Common myeloid progenitor, CD34-positive (primary cell): ENCODE measurements around the gene TOM1L1. TPM values are rescaled to one million over a fixed set of nuclear protein-coding genes. Genes with fewer than 3 reads are reported as not detected.

ENCODE experiments used
- CTCF ChIA-PET: fragments of 350-600 bp; sonication (Branson Sonifier 250); formaldehyde crosslinking; loops from one replicate; lab custom pipeline; 2021; ENCODE audit warnings: antibody characterized with exemption; lab: Charles Lee
- POLR2A ChIA-PET: fragments of 350-600 bp; sonication (Branson Sonifier 250); formaldehyde crosslinking; loops from one replicate; lab custom pipeline; 2021; ENCODE audit warnings: antibody characterized with exemption; lab: Charles Lee
- DNase-seq, 3 donors: peaks; one replicate each; pipeline versions ENCODE4 v3.0.0 to v3.0.0-alpha.2; 2013
- H3K27ac ChIP-seq, 2 experiments: 1 replicate in 1 of 2; 2 replicates in 1 of 2; pipeline ENCODE4 v1.7.0; 2013; ENCODE audit warnings: inconsistent platforms in 2 of 2, low read length in 2 of 2, mild to moderate bottlenecking in 2 of 2, low read depth in 1 of 2, moderate library complexity in 1 of 2; ENCODE audit not compliant: severe bottlenecking in 2 of 2, insufficient read depth in 1 of 2, poor library complexity in 1 of 2
- H3K27me3 ChIP-seq, 5 experiments: replicated peaks in 2 of 5; 1 replicate in 3 of 5; 2 replicates in 2 of 5; pipeline versions ENCODE4 v1.6.1 to v1.7.0; 2013; ENCODE audit warnings: low read length in 4 of 5, mild to moderate bottlenecking in 2 of 5, moderate library complexity in 2 of 5, inconsistent platforms in 1 of 5; ENCODE audit not compliant: insufficient read depth in 5 of 5, control insufficient read depth in 4 of 5
- H3K36me3 ChIP-seq, 4 experiments: 1 replicate in 2 of 4; 2 replicates in 2 of 4; pipeline versions ENCODE4 v1.6.1 to v1.7.0; 2013; ENCODE audit warnings: low read length in 3 of 4, control low read depth in 1 of 4, mild to moderate bottlenecking in 1 of 4; ENCODE audit not compliant: control insufficient read depth in 4 of 4, insufficient read depth in 4 of 4
- H3K4me1 ChIP-seq, 4 experiments: 1 replicate in 3 of 4; 2 replicates in 1 of 4; pipeline versions ENCODE4 v1.6.1 to v1.7.1; 2013; ENCODE audit warnings: low read length in 3 of 4, mild to moderate bottlenecking in 3 of 4, control low read depth in 1 of 4, inconsistent platforms in 1 of 4, moderate library complexity in 1 of 4; ENCODE audit not compliant: control insufficient read depth in 4 of 4, insufficient read depth in 4 of 4; ENCODE audit errors: control extremely low read depth in 1 of 4
- H3K4me3 ChIP-seq, 7 experiments: 1 replicate in 4 of 7; 2 replicates in 3 of 7; pipeline versions ENCODE4 v1.5.1 to v1.7.0; 2013; ENCODE audit warnings: mild to moderate bottlenecking in 7 of 7, low read length in 6 of 7, moderate library complexity in 6 of 7, inconsistent platforms in 2 of 7, low read depth in 2 of 7, control low read depth in 1 of 7; ENCODE audit not compliant: insufficient read depth in 4 of 7, control insufficient read depth in 1 of 7; ENCODE audit errors: extremely low read depth in 1 of 7
- H3K9me3 ChIP-seq, 5 experiments: 1 replicate in 4 of 5; 2 replicates in 1 of 5; pipeline versions ENCODE4 v1.6.1 to v1.7.1; 2013; ENCODE audit warnings: low read length in 4 of 5, mild to moderate bottlenecking in 2 of 5, inconsistent platforms in 1 of 5, low read depth in 1 of 5, moderate library complexity in 1 of 5; ENCODE audit not compliant: control insufficient read depth in 4 of 5, insufficient read depth in 2 of 5; ENCODE audit errors: control extremely low read depth in 1 of 5
- WGBS: methylation state at CpG from one replicate; pipeline ENCODE4 v1.1.5; 2013; ENCODE audit not compliant: insufficient coverage; 5-methylcytosine and 5-hydroxymethylcytosine counted together
- polyA plus RNA-seq: library from polyadenylated mRNA; unstranded; fragments of 120-200 nt; gene quantifications from one replicate; pipeline ENCODE4 v1.2.1, GENCODE V29; 2013

The TOM1L1 gene, protein sequence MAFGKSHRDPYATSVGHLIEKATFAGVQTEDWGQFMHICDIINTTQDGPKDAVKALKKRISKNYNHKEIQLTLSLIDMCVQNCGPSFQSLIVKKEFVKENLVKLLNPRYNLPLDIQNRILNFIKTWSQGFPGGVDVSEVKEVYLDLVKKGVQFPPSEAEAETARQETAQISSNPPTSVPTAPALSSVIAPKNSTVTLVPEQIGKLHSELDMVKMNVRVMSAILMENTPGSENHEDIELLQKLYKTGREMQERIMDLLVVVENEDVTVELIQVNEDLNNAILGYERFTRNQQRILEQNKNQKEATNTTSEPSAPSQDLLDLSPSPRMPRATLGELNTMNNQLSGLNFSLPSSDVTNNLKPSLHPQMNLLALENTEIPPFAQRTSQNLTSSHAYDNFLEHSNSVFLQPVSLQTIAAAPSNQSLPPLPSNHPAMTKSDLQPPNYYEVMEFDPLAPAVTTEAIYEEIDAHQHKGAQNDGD
- polyA plus RNA-seq = 15.2 TPM

DNA sequence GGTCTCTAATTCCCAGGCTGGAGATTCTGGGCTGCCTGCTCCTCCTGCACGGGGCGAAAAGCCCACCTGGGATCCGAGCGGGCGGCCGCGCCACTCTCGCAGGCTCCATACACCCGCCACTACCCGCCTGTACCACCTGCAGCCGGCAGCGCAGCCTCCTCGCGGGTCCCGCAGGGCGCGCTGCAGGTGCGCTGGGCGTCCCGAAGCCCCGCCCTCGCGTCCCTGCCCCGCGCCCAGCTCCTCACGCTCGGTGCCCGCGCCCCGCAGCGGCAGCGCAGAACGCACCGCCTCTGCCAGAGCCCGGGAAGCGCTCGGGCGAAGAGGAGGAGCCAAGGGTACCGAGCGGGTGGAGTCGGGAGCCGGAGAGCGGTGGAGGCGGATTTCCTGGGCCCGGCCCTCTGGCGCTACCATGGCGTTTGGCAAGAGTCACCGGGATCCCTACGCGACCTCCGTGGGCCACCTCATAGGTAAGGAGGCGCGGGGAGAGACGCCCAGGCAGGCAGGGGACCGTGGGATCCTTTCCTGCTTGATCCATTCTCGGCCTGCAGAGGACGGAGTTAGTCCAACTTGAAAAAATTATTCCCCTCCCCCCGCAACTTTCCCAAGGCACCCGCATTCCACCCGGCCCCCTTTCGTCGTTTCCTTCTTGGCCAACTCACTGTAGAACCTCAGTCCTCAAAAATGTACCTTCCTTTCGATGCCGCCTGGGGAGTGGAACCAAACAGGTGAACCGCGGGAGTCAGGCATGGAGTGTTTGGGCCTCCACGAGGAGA, at the start of gene TOM1L1:
TSS of gene TOM1L1 (plus strand) at position 396 of the 773 bp plus-strand sequence. CDS start at position 410, 14 bp downstream.
- Histone ChIP-seq H3K4me3 (peak within 1 kb of the TSS; percentile 39 to 81 (median 68)), H3K27ac (no peak within 1 kb of the TSS)
- POLR2A ChIA-PET = no interaction called here

DNA sequence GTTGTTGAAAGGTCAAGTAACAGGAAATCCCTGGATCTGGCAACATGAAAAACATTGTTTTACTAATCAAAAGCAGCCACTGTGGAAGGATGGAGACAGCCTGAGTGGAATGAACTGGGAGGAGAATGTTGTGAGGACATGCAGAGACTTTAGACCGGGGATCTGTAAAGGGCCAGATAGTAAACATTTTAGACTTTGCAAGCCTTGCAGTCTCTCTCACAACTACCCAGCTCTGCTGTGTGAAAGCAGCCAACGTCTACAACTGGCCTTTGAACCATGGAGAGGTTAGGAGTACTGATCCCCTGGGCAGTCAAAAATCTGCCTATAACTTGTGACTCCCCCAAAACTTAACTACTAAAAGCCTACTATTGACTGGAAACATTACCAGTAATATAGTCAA, 41.5 kb upstream of the TOM1L1 start:
- no peaks in the 10 kb centered on the region for H3K9me3 ChIP-seq
- POLR2A ChIA-PET = no interaction called here
- H3K4me3 ChIP-seq = no peak overlapping the region
- no peak for DNase-seq
- WGBS = 93% methylated on average over 2 of the region's 2 CpGs
- peaks cover 0 to under 1% (median 0%) of the 10 kb centered on the region in 5 experiments for H3K27me3 ChIP-seq
- no peak overlapping the region for H3K27ac ChIP-seq
- CTCF ChIA-PET = no interaction called here
- no peaks in the 10 kb centered on the region for H3K4me1 ChIP-seq
- H3K36me3 ChIP-seq = no peaks in the 10 kb centered on the region

More for the DNA sequence above, at the start of gene TOM1L1:
- H3K27me3 ChIP-seq = peaks cover 0 to 15% (median 0%) of the 10 kb centered on the region in 5 experiments
- DNase-seq = peak; percentile 60 to 79 (median 65)
- H3K4me1 ChIP-seq = peaks cover 0 to 16% (median 11%) of the 10 kb centered on the region in 4 experiments
- no peaks in the 10 kb centered on the region for H3K9me3 ChIP-seq
- 2% methylated on average over 66 of the region's 67 CpGs for WGBS
- no peaks in the 10 kb centered on the region for H3K36me3 ChIP-seq
- CTCF ChIA-PET = interaction anchor here (1.1 kb wide), 1 partner anchor 68 kb away, joined by 3 read pairs; the partner anchor contains the start of genes COX11 and STXBP4

DNA sequence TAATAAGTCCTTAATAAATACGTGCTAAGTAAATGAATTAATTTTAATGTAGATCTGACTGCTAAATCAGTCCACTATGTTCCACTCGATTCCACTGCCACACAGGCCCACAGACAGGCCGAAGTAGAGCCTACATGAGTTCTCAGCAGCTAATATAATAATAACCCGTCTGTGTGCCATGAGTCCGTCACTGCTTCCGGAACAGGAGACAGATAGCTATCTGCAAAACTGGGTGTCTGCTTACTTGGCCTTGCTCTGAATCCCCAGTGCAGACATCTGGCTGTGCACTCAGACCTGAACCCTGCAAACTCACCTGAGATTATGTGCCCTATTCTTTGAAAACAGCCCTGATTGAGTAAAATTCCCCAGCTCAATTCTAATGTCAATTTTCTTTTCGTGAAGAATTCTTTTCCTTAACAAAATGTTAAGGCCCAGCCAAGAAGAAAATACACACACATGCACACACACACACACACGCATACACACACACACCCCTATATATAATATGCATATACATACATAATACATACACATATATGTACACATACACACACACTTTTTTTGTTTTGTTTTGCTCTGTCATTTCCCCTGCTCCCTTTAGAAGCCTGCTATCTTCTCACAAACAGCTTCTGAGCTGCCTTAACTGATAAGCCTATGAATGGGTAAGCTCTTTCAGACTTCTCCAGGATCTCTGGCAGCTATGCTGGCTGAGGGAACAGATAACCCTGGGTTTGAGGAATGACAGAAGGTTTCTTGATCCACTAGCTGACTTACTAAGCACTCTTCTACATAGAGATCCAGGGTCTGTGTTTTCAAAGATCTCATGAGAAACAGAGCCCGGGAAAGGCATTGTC, 39.8 kb upstream of the TOM1L1 start:
- ChIA-PET CTCF (interaction anchor here (0.7 kb wide), 1 partner anchor 9 kb away, joined by 3 read pairs; no protein-coding TSS in a partner anchor), POLR2A (no interaction called here)
- WGBS = 92% methylated on average over 7 of the region's 9 CpGs
- H3K27ac ChIP-seq = no peak overlapping the region
- peaks cover 0 to 4% (median 0%) of the 10 kb centered on the region in 5 experiments for H3K27me3 ChIP-seq
- H3K36me3 ChIP-seq = no peaks in the 10 kb centered on the region
- H3K4me3 ChIP-seq = no peak overlapping the region
- H3K9me3 ChIP-seq = no peaks in the 10 kb centered on the region
- no peaks in the 10 kb centered on the region for H3K4me1 ChIP-seq
- peak; percentile 9 to 48 (median 21) for DNase-seq

DNA sequence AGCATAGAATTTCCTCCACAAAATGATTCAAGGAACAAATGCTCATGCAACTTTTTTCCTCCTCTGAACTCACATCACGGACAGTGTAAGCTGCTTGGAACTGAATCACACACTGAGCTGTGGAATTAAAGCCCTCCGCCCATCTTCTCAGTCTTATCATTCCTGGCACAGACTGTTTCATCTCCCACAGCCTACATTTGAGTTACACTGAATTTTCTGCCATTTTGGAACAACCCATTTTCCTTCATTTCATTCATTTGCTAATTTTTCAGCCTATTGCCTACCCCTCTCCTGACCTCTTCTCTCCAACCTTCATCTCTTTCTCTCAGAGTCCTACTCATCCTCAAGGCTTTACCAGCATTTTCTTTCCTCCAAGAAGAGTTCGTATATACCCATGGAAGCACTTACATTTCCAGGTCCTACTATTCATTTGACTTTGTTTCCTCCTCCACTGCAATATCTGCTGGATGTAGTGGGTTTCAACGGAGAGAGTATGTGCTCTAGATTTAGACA, 39.1 kb upstream of the TOM1L1 start:
- ChIA-PET POLR2A (no interaction called here), CTCF (no interaction called here)
- WGBS = 100% methylated on average over 2 of the region's 4 CpGs
- no peaks in the 10 kb centered on the region for H3K36me3 ChIP-seq
- no peaks in the 10 kb centered on the region for H3K9me3 ChIP-seq
- no peak for DNase-seq
- no peaks in the 10 kb centered on the region for H3K4me1 ChIP-seq
- H3K4me3 ChIP-seq = no peak overlapping the region
- peak overlapping the region in 1 of 2 experiments; percentile 2 for H3K27ac ChIP-seq
- peaks cover 0 to 4% (median 0%) of the 10 kb centered on the region in 5 experiments for H3K27me3 ChIP-seq

DNA sequence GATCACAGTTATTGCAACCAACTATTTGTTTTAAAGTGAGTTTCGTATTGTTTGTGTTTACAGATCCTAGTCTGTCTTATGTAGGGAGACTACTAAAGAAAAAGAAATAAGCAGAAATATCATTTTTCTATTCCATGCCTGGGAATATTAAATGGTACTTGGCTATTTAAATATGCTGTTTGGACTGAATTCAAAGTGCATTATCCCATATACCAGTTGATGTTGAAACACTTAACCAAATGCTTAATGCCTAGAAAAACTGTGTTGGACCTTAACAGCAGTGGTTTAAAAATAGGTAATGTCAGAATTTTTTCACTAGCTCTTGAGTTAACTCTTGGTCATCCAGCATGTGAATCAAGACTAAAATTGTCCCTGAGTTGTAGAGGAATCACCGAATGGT, 37.5 kb upstream of the TOM1L1 start:
- ChIA-PET POLR2A (no interaction called here), CTCF (no interaction called here)
- Histone ChIP-seq H3K4me1 (no peaks in the 10 kb centered on the region), H3K36me3 (no peaks in the 10 kb centered on the region), H3K27me3 (peaks cover 0 to 4% (median 0%) of the 10 kb centered on the region in 5 experiments), H3K4me3 (no peak overlapping the region), H3K27ac (no peak overlapping the region), H3K9me3 (no peaks in the 10 kb centered on the region)
- 100% methylated on average over 1 of the region's 2 CpGs for WGBS
- DNase-seq = no peak

DNA sequence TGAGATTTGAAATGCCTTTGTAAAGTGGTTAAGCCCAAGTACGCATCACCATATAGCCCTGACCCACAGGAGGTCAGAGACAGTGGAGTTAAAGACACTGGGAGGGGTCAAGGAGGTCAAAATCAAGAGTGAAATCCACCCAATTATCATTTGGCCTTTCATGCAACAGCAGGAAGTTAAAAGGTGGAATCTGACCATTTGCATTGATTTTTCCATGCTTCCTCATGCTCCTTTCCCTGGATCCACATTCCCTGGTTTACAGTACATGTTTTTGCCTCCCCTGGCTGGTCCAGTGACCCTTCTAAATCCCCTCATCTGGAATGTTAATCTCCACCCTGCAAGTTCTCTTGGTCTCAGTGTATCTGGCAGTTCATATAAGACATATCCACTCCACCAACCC, 36.6 kb upstream of the TOM1L1 start:
- Histone ChIP-seq H3K4me1 (no peaks in the 10 kb centered on the region), H3K27me3 (peaks cover 0 to 4% (median 0%) of the 10 kb centered on the region in 5 experiments), H3K36me3 (no peaks in the 10 kb centered on the region), H3K4me3 (no peak overlapping the region), H3K27ac (no peak overlapping the region), H3K9me3 (no peaks in the 10 kb centered on the region)
- DNase-seq = no peak
- no CpG with 5 or more reads among the region's 1 CpG for WGBS
- ChIA-PET CTCF (no interaction called here), POLR2A (no interaction called here)
